ENCODE results near the gene NXPH1. TPM values are rescaled to one million over a fixed set of nuclear protein-coding genes. Genes with fewer than 3 reads are reported as not detected.
A peak's percentile ranks its signal among the peaks of the same experiment; 100 is the strongest.
"Not testable (repeated sequence)": the region's sequence is repeated elsewhere in the genome, so short reads cannot be mapped to it uniquely, and the experiment has no call there.

NXPH1 gene
- total RNA-seq, 1 donor from 2014 or later, result not detected

DNA sequence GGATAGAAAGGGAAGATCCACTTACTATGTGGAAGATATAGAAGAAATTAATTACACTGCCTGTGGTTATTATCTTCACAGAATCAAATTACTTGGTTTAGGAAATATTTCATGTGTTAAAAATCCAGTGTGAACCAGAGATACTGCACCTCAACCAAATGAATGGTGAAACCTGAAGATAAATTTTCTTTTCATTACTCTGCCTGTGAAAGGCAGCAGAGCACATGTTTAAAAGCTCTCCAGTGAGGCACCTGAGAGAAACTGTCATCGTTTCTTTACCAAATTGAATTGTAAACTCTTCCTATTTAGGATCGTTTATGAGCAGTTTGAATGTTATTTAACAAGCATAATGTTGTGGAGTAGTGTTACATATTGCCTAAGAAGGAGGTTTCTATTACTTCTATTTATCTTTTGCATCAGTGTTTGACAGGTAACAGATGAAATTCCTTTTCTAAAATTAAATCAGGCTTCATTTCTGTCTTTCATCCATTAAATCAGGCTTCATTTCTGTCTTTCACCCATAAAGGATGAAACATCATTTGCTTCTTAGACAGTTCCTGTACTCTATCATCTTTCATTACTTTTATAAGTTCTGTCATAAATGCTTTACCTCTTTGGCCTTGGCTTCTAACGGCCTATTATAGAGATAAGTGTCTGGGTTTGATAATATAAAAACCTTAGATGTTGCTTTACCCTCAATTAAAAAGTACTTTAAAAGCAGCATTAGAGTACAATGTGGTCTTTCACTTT, 266.6 kb downstream of the NXPH1 start:
- no peak for DNase-seq (ENCODE audit: low read depth in 2 of 2)

- no peak for DNase-seq (ENCODE audit: low read depth in 2 of 2)
These were observed 269.4 kb downstream of the NXPH1 start for GRCh38 chr7:8702807-8703206.

DNA sequence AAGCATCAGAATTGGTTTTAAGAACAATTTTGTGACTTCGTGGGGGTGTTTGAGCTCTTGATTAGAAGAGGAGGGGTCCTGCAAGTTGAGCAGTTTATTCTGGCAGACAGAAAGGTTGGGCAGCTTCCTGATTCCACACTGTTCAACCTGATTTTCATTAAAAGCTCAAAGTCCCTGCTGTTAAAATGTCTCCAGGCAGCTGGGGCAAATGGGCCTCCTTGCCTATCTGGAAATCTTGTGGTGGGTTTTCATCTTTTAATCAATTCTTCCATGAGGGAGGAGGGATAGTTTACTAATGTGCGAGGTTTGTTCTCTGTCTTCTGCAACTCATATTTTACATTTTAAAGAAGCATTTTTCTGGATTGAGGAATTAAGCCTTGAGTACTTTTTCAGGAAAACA, 276.7 kb downstream of the NXPH1 start:
- no peak for DNase-seq (ENCODE audit: low read depth in 2 of 2)

- DNase-seq (ENCODE audit: low read depth in 2 of 2), result no peak
These were observed 281.4 kb downstream of the NXPH1 start for GRCh38 chr7:8714791-8715190.

- no peak for DNase-seq (ENCODE audit: low read depth in 2 of 2)
These were observed 285.7 kb downstream of the NXPH1 start for GRCh38 chr7:8719102-8719501.

DNA sequence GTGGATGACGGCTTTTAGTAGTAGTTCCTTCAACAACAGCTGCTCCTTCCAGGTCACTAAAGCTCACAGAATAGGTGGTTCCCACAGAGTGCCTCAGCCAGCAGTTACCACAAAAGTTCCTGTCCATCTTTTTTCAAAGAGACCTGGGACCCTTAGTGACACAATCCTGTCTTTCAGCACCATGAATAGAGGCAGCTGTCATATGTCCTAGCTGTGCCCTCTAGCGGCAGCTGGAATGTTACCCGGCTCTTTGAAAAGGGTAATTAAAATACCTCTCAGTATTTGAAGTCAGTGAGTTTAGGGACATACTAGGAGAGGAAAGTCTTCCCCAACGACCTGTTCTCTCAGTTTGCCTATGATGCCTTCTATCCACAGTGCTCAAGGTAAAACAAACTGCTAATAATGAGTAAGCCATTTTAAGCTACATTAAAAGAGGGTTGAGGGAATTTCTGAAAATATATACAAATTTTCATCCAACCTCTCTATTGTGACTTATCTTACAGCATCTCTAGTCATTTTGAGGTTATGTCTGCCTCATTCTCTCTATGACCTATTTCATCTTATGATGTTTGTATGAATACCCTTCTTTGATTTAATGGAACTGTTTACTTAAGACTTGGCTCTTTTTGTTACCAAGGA, 290.8 kb downstream of the NXPH1 start:
- DNase-seq (ENCODE audit: low read depth in 2 of 2), result peak; percentile 5 to 6

GRCh38 chr7:8731756-8732155, 298.3 kb downstream of the NXPH1 start:
- DNase-seq (ENCODE audit: low read depth in 2 of 2), result not testable (repeated sequence)

DNA sequence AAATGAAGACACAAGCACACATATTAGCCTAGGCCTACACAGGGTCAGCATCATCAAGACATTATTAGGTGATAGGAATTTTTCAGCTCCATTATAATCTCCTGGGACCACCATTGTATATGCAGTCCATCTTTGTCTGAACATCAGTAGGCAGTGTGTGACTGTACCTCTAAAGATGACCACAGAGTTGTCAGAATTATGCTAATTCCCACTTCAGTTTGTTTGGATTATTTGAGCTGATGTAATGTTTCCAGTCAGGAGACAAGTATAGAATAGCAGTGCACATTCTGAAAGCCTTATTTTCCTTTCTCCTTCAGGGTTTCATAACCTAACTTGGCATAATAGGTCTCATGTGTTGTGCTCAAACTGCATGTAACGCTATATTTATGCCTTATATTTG, 306.4 kb downstream of the NXPH1 start:
- DNase-seq (ENCODE audit: low read depth in 2 of 2), result no peak

GRCh38 chr7:8742837-8743236, 309.4 kb downstream of the NXPH1 start:
- no peak for DNase-seq (ENCODE audit: low read depth in 2 of 2)

- no peak for DNase-seq (ENCODE audit: low read depth in 2 of 2)
These were observed 313.9 kb downstream of the NXPH1 start for GRCh38 chr7:8747338-8747737.

- DNase-seq (ENCODE audit: low read depth in 2 of 2), result no peak
These were observed 318.3 kb downstream of the NXPH1 start for GRCh38 chr7:8751557-8752231.

DNA sequence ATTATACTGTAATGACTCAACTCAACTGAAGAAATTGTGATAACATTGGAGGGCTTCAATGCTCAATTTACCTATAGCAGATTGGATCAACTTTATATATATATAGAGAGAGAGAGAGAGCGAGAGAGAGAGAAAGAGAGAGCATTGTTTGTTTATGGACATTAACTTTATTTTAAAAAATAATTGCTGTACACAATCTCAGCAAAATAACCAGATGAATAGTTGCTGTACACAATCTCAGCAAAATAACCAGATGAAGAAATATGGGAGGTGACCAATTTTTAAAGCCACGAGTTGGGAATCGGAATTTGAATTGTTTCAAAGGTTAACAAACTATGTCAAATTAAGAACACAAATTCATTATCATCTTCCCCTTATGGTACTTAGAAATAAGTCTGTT, 319.9 kb downstream of the NXPH1 start:
- DNase-seq (ENCODE audit: low read depth in 2 of 2), result no peak

DNA sequence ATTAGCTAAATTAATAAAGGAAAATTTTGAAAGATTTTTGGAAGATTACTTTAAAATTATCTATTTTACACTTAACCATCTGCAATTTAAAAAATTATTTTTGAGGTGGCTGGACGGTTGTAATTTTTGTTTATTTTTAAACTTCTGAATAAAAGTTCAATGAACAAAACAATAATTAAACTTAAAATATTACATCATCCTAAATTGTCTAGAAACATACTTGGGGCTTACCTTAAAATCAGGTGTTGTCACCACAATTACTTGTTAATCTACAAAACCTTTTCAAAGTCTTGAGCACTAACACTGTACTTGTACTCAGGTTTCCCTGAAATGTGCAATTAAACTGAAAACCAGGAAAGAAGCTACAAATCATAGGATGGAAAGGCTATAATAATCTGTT, 328.3 kb downstream of the NXPH1 start:
- no peak for DNase-seq (ENCODE audit: low read depth in 2 of 2)

DNA sequence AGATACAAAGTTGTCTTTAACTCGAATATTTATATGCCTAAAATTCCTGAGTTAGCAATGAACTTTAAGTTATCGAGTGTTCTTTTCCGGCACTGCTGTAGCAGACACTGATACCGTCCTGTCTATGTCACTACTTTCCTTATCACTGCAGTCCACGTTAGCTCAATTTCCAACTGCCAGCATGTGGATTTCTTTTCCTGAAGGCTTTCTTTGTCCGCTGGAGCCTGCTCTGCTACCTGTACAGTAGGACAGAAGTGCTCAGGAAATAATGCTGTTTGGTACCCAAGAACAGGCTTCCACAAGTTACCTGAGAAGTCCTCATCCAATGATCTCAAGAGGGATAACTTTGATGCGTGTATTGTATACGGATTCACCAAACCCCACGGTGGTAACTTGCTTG, 329.4 kb downstream of the NXPH1 start:
- DNase-seq (ENCODE audit: low read depth in 2 of 2), result no peak

DNA sequence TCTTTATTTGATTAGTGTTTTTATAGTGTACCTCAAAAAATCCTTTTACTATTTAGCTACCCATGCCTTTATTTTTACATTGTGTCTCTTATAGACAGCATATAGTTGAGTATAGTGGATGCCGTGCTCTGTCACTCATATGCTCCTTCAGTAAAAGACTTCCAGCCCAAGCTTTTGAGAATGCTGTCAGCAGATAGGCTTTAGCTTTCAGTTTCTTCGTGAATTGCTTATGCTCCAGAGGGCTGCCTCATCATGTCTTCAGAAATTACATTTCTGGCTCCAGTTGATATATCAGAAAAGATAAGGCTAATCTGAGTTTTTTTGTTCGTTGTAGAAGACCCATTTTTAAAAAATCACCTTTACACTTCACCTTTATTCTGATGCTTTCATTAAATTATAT, 332.0 kb downstream of the NXPH1 start:
- DNase-seq (ENCODE audit: low read depth in 2 of 2), result no peak

DNA sequence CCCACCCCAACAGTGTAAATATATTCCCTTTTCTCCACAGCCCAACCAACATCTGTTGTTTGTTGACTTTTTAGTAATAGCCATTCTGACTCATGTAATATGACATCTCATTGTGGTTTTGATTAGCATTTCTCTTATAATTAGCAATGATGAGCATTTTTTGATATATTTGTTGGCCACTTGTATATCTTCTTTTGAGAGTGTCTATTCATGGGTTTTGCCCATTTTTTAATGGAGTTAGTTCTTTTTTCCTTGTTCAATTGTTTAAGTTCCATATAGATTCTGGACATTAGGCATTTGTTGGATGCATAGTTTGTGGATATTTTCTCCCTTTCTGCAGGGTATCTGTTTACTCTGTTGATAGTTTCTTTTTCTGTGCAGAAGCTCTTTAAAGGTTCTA, 340.1 kb downstream of the NXPH1 start:
- no peak for DNase-seq (ENCODE audit: low read depth in 2 of 2)

DNA sequence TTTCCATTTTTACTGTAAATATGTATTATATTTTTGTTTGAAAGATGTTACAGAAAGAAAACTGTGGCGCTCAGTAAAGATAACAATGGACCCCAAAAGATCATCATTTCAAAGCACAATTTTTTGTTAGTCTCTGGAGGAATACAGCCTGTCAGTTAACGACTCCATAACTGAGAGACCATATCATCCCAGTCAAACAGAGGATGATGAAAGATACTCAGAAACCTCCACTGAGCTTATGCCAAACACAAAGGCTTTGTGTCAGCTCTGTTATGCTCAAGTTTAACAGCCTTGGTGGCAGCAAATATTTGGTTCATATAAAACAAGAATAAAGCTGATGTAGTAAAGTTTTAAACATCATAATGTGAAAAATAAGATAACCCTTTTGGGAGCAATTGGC, 345.1 kb downstream of the NXPH1 start:
- DNase-seq (ENCODE audit: low read depth in 2 of 2), result no peak

DNA sequence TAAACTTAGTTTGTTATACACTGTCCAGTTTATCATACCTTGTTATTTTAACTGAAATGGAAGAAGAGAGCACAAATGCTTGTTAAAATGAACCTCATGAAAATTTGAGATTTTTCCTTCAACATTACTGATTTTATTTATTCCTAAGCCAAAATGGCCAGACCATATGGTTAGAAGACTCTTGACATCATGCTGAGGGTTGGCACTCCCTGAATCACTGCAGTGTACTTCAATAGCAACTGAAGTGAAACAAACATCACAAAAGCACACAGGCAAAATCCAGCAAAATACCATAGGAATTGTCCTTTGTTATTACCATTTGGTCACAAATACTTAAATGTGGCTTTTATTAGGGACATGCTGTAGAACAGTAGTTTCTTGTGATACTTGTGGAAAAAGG, 347.8 kb downstream of the NXPH1 start:
- DNase-seq (ENCODE audit: low read depth in 2 of 2), result no peak

DNA sequence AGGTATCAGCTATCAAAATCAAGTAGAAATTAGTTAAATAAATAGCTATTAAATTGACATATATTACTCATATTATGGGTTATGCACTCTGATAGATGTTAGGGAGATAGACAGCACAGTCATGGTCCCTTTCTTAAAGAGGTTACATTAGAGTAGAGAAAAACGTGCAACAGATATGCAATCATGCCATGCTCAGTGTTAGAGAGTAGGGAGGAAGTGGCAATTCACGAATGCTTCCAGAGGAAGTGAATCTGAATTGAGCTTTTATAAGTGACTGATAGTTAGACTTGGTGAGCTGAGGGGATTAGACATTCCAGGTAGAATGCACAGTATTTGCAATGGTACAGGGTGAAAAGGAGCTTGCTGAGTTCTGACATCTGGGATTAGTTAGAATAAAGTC, 349.8 kb downstream of the NXPH1 start:
- DNase-seq (ENCODE audit: low read depth in 2 of 2), result no peak

- no peak for DNase-seq (ENCODE audit: low read depth in 2 of 2)
These were observed 351.7 kb downstream of the NXPH1 start for GRCh38 chr7:8785081-8785480.

- no peak for DNase-seq (ENCODE audit: low read depth in 2 of 2)
These were observed 367.6 kb downstream of the NXPH1 start for GRCh38 chr7:8800986-8801385.

All from dermis microvascular lymphatic vessel endothelial cell (primary cell).